ENCODE data around the gene KCNH3.

KCNH3 gene

DNA sequence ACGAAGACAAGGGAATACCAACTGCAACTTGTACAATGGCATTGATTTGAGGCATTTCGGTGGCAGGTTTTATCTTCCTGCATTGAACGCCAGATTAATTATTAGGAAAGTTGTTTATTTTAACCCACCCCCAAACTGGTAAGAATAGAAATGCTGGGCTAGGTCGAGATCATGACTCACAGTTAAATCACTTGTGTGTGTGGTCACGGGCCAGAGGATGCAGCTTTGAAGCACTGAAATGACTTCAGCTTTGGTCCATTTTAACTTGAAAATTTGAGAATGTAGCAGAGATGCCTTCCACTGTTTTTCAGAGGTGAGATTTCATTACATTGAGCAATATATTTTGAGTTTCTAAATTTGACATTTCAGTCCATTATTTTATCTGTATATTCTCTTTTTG lies 23.6 kb upstream of the KCNH3 start:
- no peak overlapping the region for H3K4me3 ChIP-seq (ENCODE audit: low read length)
- peak; percentile 68 for DNase-seq (ENCODE audit: low read depth)
- TF ChIP-seq, protein P1, sequence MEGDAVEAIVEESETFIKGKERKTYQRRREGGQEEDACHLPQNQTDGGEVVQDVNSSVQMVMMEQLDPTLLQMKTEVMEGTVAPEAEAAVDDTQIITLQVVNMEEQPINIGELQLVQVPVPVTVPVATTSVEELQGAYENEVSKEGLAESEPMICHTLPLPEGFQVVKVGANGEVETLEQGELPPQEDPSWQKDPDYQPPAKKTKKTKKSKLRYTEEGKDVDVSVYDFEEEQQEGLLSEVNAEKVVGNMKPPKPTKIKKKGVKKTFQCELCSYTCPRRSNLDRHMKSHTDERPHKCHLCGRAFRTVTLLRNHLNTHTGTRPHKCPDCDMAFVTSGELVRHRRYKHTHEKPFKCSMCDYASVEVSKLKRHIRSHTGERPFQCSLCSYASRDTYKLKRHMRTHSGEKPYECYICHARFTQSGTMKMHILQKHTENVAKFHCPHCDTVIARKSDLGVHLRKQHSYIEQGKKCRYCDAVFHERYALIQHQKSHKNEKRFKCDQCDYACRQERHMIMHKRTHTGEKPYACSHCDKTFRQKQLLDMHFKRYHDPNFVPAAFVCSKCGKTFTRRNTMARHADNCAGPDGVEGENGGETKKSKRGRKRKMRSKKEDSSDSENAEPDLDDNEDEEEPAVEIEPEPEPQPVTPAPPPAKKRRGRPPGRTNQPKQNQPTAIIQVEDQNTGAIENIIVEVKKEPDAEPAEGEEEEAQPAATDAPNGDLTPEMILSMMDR (conservative IDR thresholded peaks at IDR 0.05; ENCODE audit: low read length): no peak

DNA sequence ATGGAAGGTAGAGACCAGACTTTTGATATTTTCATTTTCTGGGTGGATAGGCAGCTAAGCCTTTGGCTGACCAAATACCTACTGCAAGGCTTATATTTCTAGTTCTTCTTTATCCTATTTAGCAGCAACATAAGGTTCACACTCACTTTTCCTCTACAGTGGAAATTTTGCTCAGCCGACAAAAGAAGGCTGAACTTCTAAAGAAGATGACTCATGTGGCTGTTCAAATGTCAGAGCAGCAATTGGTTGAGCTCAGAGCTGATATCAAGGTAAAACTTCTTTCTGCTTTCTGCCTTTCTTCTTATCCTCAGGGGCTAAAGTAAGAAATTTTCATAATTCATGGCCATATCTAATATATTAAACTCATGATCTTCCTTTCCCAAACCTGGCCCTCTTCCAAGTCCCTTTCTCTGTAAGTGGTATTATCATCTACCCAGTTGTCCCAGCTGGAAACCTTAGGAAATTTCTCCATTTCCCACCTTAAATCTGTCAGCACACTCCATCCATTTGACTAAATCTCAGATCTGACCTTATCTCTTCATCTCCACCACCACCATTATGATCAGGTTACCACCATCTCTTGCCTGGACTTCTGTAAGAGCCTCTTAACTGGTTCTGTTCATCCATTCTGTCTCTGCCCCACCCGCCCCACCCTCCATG lies 19.8 kb upstream of the KCNH3 start:
- no peak for DNase-seq (ENCODE audit: low read depth)
- TF ChIP-seq, protein P1 (conservative IDR thresholded peaks at IDR 0.05; ENCODE audit: low read length): no peak
- H3K4me3 ChIP-seq (ENCODE audit: low read length): no peak overlapping the region

DNA sequence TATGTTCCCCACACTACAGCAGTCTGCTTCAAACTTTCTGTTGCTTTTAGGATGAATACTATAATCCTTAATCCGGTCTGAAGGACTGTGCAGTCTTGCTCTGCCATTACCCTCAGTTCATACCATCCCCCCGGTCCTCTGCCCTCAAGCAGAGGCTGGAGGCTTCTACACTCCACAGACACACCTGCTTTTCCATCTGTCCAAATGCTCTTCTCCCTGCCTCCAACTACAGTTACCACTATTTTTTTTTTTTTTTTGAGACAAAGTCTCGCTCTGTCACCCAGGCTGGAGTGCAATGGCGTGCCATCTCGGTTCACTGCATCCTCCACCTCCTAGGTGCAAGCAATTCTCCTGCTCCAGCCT lies 19.3 kb upstream of the KCNH3 start:
- H3K4me3 ChIP-seq (ENCODE audit: low read length): no peak overlapping the region
- TF ChIP-seq, protein P1 (conservative IDR thresholded peaks at IDR 0.05; ENCODE audit: low read length): no peak
- DNase-seq (ENCODE audit: low read depth): no peak

DNA sequence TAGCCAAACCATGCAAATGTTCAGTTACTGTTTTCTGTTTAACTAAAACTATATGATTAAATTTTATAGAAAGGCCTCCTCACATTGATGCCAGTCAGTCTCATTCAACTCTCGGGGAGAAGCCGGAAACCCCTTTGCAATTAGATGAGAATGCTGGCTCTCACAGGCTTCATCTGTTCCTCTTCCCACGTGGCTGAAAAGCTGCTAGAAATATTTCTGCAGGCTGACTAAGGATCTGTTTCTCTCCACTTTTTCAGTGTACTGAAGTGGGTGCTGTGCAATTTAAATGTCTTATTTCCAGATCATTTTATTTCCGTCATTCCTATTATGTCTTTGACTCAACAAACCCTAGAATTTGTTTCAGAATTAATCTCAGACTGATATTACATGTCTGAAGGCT lies 17.4 kb upstream of the KCNH3 start:
- TF ChIP-seq, protein P1 (conservative IDR thresholded peaks at IDR 0.05; ENCODE audit: low read length): no peak
- no peak overlapping the region for H3K4me3 ChIP-seq (ENCODE audit: low read length)
- DNase-seq (ENCODE audit: low read depth): no peak

DNA sequence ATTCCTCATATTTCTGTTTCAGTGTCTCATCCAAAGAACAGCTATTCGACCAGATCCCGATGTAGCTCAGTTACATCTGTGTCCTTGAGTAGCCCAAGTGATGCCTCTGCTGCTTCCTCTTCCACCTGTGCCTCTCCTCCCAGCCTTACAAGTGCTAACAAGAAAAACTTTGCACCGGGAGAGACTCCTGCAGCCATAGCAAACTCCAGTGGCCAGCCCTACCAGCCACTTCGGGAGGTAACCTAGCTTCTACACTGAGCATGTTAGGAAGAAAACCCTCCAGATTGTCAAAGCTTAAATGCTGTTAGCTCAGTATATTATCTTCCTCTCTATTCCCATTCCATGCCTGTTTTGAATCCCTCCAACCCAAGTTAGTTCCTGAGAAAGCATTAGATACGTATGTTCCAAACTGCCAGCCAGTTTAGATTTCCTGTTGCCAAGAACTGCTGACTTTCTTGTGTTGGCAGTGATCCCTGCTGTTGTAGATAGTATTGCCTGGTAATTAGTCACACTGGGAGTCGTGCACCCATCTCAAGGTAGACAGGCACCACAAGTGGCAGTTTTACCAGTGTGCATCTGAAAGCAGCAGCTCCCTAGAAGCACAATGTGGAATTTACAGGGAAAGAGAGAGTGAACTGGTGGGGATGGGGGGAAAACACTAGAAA lies 14.0 kb upstream of the KCNH3 start:
- TF ChIP-seq, protein P1 (conservative IDR thresholded peaks at IDR 0.05; ENCODE audit: low read length): no peak
- DNase-seq (ENCODE audit: low read depth): no peak
- H3K4me3 ChIP-seq (ENCODE audit: low read length): no peak overlapping the region

DNA sequence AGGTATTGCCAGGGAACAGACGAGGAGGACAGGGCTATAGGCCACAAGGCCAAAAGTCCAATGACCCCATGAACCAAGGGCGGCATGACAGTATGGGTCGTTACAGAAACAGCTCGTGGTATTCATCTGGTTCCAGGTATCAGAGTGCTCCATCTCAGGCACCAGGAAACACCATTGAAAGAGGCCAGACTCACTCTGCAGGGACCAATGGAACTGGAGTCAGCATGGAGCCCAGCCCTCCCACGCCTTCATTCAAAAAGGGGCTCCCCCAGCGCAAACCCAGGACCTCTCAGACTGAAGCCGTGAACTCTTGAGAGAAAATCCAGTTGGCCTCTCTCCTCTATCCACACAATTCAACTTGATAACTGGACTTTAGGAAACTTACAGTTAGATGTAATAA lies 12.9 kb upstream of the KCNH3 start:
- H3K4me3 ChIP-seq (ENCODE audit: low read length): no peak overlapping the region
- TF ChIP-seq, protein P1 (conservative IDR thresholded peaks at IDR 0.05; ENCODE audit: low read length): no peak
- no peak for DNase-seq (ENCODE audit: low read depth)
